Tibial artery (tissue), 4 donors: ENCODE data around the gene HYKK.

Experiments
- DNase-seq, 2 donors: peaks; one replicate each; pipeline ENCODE4 v3.0.0-alpha.2; 2019
- H3K27ac ChIP-seq, 2 donors: fragments of 200-600 bp; sonication (generic) in 1 of 2; 1 replicate in 1 of 2; 2 replicates in 1 of 2; pipeline ENCODE4 v1.5.1; 2018 to 2019; ENCODE audit warnings: mild to moderate bottlenecking in 1 of 2
- H3K27me3 ChIP-seq, 2 donors: fragments of 200-600 bp; sonication (generic) in 1 of 2; one replicate each; pipeline versions ENCODE4 v1.5.1 to v1.6.0; 2016 to 2019
- H3K36me3 ChIP-seq, 3 donors: fragments of 200-600 bp; sonication (generic) in 2 of 3; one replicate each; pipeline ENCODE4 v1.5.1; 2016 to 2019; ENCODE audit warnings: mild to moderate bottlenecking in 2 of 3
- H3K4me1 ChIP-seq, 4 donors: fragments of 200-600 bp; sonication (generic) in 2 of 4; 1 replicate in 3 of 4; 2 replicates in 1 of 4; pipeline ENCODE4 v1.5.1; 2016 to 2019
- H3K4me3 ChIP-seq, 2 donors: fragments of 200-600 bp; sonication (generic) in 1 of 2; 1 replicate in 1 of 2; 2 replicates in 1 of 2; pipeline ENCODE4 v1.5.1; 2018 to 2019; ENCODE audit warnings: mild to moderate bottlenecking in 2 of 2
- H3K9me3 ChIP-seq, 3 donors: fragments of 200-600 bp; sonication (generic) in 1 of 3; one replicate each; pipeline ENCODE4 v1.5.1; 2016 to 2019
- intact Hi-C: fragments of 100-400 bp; cut with DNase I; formaldehyde crosslinking; loops from one replicate; pipeline ENCODE4 v1.15.0; 2023; ENCODE audit warnings: low total_unique reads
- TF ChIP-seq, protein P1 (sequence below), 2 experiments: fragments of 200-600 bp in 1 of 2; fragments of 450-650 bp in 1 of 2; IDR thresholded peaks; one replicate each; pipeline ENCODE4 v1.5.1; 2017 to 2019; ENCODE audit warnings: antibody characterized with exemption in 2 of 2, mild to moderate bottlenecking in 1 of 2, moderate library complexity in 1 of 2

Gene HYKK

DNA sequence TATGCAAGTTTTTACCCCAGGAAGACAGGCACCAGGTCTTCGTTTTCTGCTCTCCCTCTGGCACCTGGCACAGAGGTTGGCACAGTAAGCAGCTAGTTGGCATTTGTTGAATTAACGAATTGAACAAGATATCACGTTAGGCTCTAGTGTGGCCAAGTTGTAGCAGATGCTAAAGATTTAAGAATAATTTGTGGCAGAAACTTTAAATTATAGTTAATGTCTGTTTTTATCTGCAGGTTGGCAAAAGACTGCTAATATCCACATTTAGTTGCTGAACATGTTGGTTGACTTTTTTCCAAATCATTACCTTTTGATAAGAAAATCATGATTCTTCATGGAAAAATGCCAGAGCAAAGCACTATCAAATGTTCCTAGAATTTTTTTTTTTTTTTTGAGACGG is 66.0 kb downstream of the HYKK start:
- intact Hi-C loops = no loop called here
- H3K9me3 ChIP-seq = no peaks in the 10 kb centered on the region
- H3K27me3 ChIP-seq = peaks cover 0 to 27% of the 10 kb centered on the region in 2 donors
- DNase-seq = no peak
- no peaks in the 10 kb centered on the region for H3K4me1 ChIP-seq
- no peak overlapping the region for H3K27ac ChIP-seq
- no peak overlapping the region for H3K4me3 ChIP-seq
- no peaks in the 10 kb centered on the region for H3K36me3 ChIP-seq
- TF ChIP-seq, protein P1, sequence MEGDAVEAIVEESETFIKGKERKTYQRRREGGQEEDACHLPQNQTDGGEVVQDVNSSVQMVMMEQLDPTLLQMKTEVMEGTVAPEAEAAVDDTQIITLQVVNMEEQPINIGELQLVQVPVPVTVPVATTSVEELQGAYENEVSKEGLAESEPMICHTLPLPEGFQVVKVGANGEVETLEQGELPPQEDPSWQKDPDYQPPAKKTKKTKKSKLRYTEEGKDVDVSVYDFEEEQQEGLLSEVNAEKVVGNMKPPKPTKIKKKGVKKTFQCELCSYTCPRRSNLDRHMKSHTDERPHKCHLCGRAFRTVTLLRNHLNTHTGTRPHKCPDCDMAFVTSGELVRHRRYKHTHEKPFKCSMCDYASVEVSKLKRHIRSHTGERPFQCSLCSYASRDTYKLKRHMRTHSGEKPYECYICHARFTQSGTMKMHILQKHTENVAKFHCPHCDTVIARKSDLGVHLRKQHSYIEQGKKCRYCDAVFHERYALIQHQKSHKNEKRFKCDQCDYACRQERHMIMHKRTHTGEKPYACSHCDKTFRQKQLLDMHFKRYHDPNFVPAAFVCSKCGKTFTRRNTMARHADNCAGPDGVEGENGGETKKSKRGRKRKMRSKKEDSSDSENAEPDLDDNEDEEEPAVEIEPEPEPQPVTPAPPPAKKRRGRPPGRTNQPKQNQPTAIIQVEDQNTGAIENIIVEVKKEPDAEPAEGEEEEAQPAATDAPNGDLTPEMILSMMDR (IDR thresholded peaks at IDR 0.05) = no peak

DNA sequence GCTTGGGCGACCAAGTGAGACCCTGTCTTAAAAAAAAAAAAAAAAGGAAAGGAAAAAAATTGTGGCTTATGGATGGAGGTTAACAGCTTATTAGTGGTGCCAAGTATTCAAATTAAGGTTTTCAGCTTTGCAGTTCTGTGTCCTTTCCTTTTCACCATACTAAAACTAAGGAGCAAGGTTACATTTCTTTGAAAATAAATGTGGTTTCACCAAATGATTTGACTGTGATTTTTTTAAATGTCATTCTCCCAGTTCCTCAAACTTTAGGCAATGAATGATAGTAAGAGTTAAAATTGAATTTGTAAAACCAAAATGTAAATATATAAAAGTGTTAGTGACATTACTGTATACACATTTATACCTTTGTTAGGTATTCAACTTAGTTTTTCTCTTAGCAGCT is 67.6 kb downstream of the HYKK start:
- no peaks in the 10 kb centered on the region for H3K36me3 ChIP-seq
- no peak overlapping the region for H3K27ac ChIP-seq
- no peak for DNase-seq
- TF ChIP-seq, protein P1 (IDR thresholded peaks at IDR 0.05) = no peak
- no peaks in the 10 kb centered on the region for H3K4me1 ChIP-seq
- no peak overlapping the region for H3K4me3 ChIP-seq
- intact Hi-C loops = no loop called here
- no peaks in the 10 kb centered on the region for H3K9me3 ChIP-seq
- H3K27me3 ChIP-seq = peaks cover 0 to 18% of the 10 kb centered on the region in 2 donors
